ENCODE measurements around the gene NCOA7. TPM values are rescaled to one million over a fixed set of nuclear protein-coding genes. Genes with fewer than 3 reads are reported as not detected.
"Not testable (repeated sequence)": the region's sequence is repeated elsewhere in the genome, so short reads cannot be mapped to it uniquely, and the experiment has no call there.

Gene NCOA7
- total RNA-seq, 2 donors from 2014 or later: 25.6 to 39.2 TPM

- intact Hi-C loops (cut with DNase I, micrococcal nuclease): no loop called here
- no peak for DNase-seq
- no peak for ATAC-seq
Measured at GRCh38 chr6:125924169-125924568, 133.4 kb downstream of the NCOA7 start.

- intact Hi-C loops (cut with DNase I, micrococcal nuclease): no loop called here
- no peak for ATAC-seq
- no peak for DNase-seq
Measured at GRCh38 chr6:125924697-125925358, 134.1 kb downstream of the NCOA7 start.

- ATAC-seq (no peak), DNase-seq (no peak)
- intact Hi-C loops (cut with DNase I, micrococcal nuclease): no loop called here
Measured at GRCh38 chr6:125926711-125927110, 136.0 kb downstream of the NCOA7 start.

- ATAC-seq (no peak), DNase-seq (no peak)
- intact Hi-C loops (cut with DNase I, micrococcal nuclease): no loop called here
Measured at GRCh38 chr6:125927761-125928160, 137.0 kb downstream of the NCOA7 start.

GRCh38 chr6:125930765-125931418 lies 140.1 kb downstream of the NCOA7 start:
- intact Hi-C loops (cut with DNase I, micrococcal nuclease): no loop called here
- no peak for DNase-seq
- no peak for ATAC-seq

GRCh38 chr6:125931733-125932450 lies 141.1 kb downstream of the NCOA7 start:
- intact Hi-C loops (cut with DNase I, micrococcal nuclease): no loop called here
- DNase-seq (no peak), ATAC-seq (no peak)

- ATAC-seq: no peak
- intact Hi-C loops (cut with DNase I, micrococcal nuclease): no loop called here
- DNase-seq: no peak
Measured at GRCh38 chr6:125932451-125932795, 141.7 kb downstream of the NCOA7 start.

GRCh38 chr6:125935520-125935919 lies 144.8 kb downstream of the NCOA7 start:
- DNase-seq; ATAC-seq; intact Hi-C loops (cut with DNase I, micrococcal nuclease): not testable (repeated sequence)

- intact Hi-C loops (cut with DNase I, micrococcal nuclease): no loop called here
- no peak for ATAC-seq
- no peak for DNase-seq
Measured at GRCh38 chr6:125939026-125939425, 148.3 kb downstream of the NCOA7 start.

GRCh38 chr6:125939791-125940190 lies 149.0 kb downstream of the NCOA7 start:
- ATAC-seq (no peak), DNase-seq (no peak)
- intact Hi-C loops (cut with DNase I, micrococcal nuclease): no loop called here

GRCh38 chr6:125940247-125941041 lies 149.7 kb downstream of the NCOA7 start:
- DNase-seq (no peak), ATAC-seq (no peak)
- intact Hi-C loops (cut with DNase I, micrococcal nuclease): no loop called here

- intact Hi-C loops (cut with DNase I, micrococcal nuclease): no loop called here
- DNase-seq: peak in 1 of 2 donors; percentile 63
- peak; percentile 80 for ATAC-seq
Measured at GRCh38 chr6:125942672-125943527, 152.1 kb downstream of the NCOA7 start.

- DNase-seq (no peak), ATAC-seq (peak; percentile 61)
- intact Hi-C loops (cut with DNase I, micrococcal nuclease): no loop called here
Measured at GRCh38 chr6:125943528-125944433, 153.0 kb downstream of the NCOA7 start.

- intact Hi-C loops (cut with DNase I, micrococcal nuclease): no loop called here
- ATAC-seq: peak; percentile 76
- peak; percentile 82 to 84 for DNase-seq
Measured at GRCh38 chr6:125944434-125944816, 153.7 kb downstream of the NCOA7 start.

GRCh38 chr6:125944896-125945295 lies 154.1 kb downstream of the NCOA7 start:
- ATAC-seq (no peak), DNase-seq (no peak)
- intact Hi-C loops (cut with DNase I, micrococcal nuclease): no loop called here

GRCh38 chr6:125945378-125946141 lies 154.8 kb downstream of the NCOA7 start:
- DNase-seq: no peak
- no peak for ATAC-seq
- intact Hi-C loops (cut with DNase I, micrococcal nuclease): no loop called here

GRCh38 chr6:125947615-125948014 lies 156.9 kb downstream of the NCOA7 start:
- ATAC-seq: no peak
- no peak for DNase-seq
- intact Hi-C loops (cut with DNase I, micrococcal nuclease): no loop called here

Data from left colon (tissue), 2 donors.